22Rv1 (cell line): Measurements from ENCODE around the gene JMJD7.

Experiments
- ZFX ChIP-seq: fragments of 450-650 bp; IDR thresholded peaks from 2 replicates; pipeline ENCODE4 v1.6.1; 2017; ENCODE audit warnings: antibody characterized with exemption, borderline replicate concordance
- TF ChIP-seq, protein P1 (sequence below): fragments of 450-650 bp; IDR thresholded peaks from 2 replicates; pipeline ENCODE4 v1.5.1; 2017; ENCODE audit warnings: mild to moderate bottlenecking

DNA sequence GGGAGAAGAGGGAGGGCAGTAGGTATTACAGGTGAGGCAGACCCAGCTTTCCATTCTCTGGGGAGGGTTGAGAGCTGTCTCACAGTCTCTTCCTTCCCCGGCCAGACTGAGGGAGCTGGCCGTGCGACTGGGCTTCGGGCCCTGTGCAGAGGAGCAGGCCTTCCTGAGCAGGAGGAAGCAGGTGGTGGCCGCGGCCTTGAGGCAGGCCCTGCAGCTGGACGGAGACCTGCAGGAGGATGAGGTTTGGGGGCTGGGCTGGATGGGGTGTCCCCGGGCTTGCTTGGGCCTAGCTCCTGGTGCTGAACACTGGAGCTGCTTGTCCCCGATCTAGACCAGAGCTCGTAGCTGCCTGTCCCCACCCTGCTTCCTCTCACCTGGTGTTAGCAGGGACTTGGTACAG is 15.7 kb downstream of the JMJD7 start:
- TF ChIP-seq, protein P1, sequence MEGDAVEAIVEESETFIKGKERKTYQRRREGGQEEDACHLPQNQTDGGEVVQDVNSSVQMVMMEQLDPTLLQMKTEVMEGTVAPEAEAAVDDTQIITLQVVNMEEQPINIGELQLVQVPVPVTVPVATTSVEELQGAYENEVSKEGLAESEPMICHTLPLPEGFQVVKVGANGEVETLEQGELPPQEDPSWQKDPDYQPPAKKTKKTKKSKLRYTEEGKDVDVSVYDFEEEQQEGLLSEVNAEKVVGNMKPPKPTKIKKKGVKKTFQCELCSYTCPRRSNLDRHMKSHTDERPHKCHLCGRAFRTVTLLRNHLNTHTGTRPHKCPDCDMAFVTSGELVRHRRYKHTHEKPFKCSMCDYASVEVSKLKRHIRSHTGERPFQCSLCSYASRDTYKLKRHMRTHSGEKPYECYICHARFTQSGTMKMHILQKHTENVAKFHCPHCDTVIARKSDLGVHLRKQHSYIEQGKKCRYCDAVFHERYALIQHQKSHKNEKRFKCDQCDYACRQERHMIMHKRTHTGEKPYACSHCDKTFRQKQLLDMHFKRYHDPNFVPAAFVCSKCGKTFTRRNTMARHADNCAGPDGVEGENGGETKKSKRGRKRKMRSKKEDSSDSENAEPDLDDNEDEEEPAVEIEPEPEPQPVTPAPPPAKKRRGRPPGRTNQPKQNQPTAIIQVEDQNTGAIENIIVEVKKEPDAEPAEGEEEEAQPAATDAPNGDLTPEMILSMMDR, result no peak
- TF ChIP-seq ZFX, result no peak
